ENCODE data around the gene SFTPD.

SFTPD gene

DNA sequence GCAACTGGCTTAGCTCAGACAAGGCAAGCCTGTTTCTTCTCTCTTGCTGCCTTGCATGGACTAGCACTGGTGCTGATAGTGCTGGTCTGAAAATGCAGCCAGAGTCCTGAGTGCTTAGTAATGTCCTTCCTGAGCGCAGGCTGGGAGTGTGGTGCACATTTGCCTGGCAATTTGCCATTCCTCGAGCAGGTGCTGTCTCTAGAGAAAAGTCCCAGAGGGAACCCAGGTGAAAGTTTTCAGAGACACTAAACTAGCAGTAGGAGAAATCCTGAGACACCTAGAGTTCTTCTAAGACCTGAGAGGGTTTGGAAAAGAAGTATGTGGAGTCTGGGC is 1.9 kb downstream of the SFTPD start:
- H3K27me3 ChIP-seq (ENCODE audit: insufficient read depth, low read length): no peaks in the 10 kb centered on the region
- H3K4me1 ChIP-seq (ENCODE audit: insufficient read depth, low read length, severe bottlenecking): no peaks in the 10 kb centered on the region
- H3K36me3 ChIP-seq (ENCODE audit: insufficient read depth, low read length): no peaks in the 10 kb centered on the region
- TF ChIP-seq, protein P1, sequence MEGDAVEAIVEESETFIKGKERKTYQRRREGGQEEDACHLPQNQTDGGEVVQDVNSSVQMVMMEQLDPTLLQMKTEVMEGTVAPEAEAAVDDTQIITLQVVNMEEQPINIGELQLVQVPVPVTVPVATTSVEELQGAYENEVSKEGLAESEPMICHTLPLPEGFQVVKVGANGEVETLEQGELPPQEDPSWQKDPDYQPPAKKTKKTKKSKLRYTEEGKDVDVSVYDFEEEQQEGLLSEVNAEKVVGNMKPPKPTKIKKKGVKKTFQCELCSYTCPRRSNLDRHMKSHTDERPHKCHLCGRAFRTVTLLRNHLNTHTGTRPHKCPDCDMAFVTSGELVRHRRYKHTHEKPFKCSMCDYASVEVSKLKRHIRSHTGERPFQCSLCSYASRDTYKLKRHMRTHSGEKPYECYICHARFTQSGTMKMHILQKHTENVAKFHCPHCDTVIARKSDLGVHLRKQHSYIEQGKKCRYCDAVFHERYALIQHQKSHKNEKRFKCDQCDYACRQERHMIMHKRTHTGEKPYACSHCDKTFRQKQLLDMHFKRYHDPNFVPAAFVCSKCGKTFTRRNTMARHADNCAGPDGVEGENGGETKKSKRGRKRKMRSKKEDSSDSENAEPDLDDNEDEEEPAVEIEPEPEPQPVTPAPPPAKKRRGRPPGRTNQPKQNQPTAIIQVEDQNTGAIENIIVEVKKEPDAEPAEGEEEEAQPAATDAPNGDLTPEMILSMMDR (IDR thresholded peaks at IDR 0.05; ENCODE audit: low read length): no peak
- no peak for TF ChIP-seq EZH2 (IDR thresholded peaks at IDR 0.05; ENCODE audit: borderline replicate concordance, low read length)
- H3K9me2 ChIP-seq (ENCODE audit: low read depth, low read length): no peaks in the 10 kb centered on the region
- H4K20me1 ChIP-seq (ENCODE audit: insufficient read depth, low read length): no peaks in the 10 kb centered on the region
- no peak overlapping the region for H3K27ac ChIP-seq (ENCODE audit: low read depth, low read length, poor library complexity, severe bottlenecking)
- no peaks in the 10 kb centered on the region for H3K79me2 ChIP-seq (ENCODE audit: insufficient read depth, low read length)
- no peak overlapping the region for H2AFZ ChIP-seq (ENCODE audit: low read length)
- H3K9ac ChIP-seq (ENCODE audit: low read length): no peak overlapping the region
- no peaks in the 10 kb centered on the region for H3F3A ChIP-seq (ENCODE audit: insufficient read depth, low read length)
- H3K9me3 ChIP-seq (ENCODE audit: low read length): no peaks in the 10 kb centered on the region
- no peak overlapping the region for H3K4me2 ChIP-seq (ENCODE audit: low read length)
- no peak overlapping the region for H3K4me3 ChIP-seq (ENCODE audit: low read depth, low read length, poor library complexity, severe bottlenecking)

DNA sequence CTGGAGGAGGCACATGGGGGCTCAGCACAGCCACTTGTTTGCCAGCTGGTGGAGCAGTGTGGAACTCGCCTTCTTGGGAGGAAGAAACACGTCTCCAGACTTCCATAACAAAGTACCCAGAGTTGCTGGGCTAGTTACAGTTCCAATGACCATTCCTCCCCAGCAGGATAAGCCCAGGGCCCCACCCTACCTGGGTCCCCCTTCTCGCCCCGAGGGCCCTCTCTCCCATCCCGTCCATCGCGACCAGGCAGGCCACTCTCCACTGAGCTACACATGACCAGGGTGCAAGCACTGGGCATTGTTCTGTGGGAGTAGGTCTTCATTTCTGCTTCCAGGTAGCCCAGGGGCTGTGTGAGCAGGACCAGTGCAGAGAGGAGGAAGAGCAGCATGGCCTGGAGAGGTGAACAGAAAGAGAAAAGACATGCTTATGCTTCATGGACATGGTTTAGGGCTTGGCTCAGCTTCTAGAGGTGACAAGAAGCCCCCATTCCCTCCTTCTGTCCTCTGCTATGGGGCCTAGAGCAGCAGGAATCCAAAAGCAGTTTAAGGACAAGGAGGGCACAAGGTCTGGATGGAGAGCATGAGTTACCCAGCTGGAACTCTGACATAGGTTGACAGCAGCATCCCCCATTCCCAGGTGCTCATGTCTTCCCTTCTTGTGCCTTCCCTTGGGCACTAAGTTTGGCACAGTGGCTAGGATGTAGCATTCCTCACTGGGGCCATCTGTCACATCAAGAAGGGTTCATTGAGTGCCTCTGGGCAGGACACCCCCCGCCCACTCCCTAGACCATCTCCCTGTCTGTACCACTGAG is 2.4 kb downstream of the SFTPD start:
- Histone ChIP-seq H3F3A (ENCODE audit: insufficient read depth, low read length) (no peaks in the 10 kb centered on the region), H3K79me2 (ENCODE audit: insufficient read depth, low read length) (no peaks in the 10 kb centered on the region), H2AFZ (ENCODE audit: low read length) (no peak overlapping the region), H3K9ac (ENCODE audit: low read length) (no peak overlapping the region), H3K9me3 (ENCODE audit: low read length) (no peaks in the 10 kb centered on the region), H3K36me3 (ENCODE audit: insufficient read depth, low read length) (no peaks in the 10 kb centered on the region), H3K4me2 (ENCODE audit: low read length) (no peak overlapping the region), H4K20me1 (ENCODE audit: insufficient read depth, low read length) (no peaks in the 10 kb centered on the region), H3K4me3 (ENCODE audit: low read depth, low read length, poor library complexity, severe bottlenecking) (no peak overlapping the region), H3K4me1 (ENCODE audit: insufficient read depth, low read length, severe bottlenecking) (no peaks in the 10 kb centered on the region), H3K9me2 (ENCODE audit: low read depth, low read length) (no peaks in the 10 kb centered on the region), H3K27ac (ENCODE audit: low read depth, low read length, poor library complexity, severe bottlenecking) (no peak overlapping the region), H3K27me3 (ENCODE audit: insufficient read depth, low read length) (no peaks in the 10 kb centered on the region)
- TF ChIP-seq, protein P1 (IDR thresholded peaks at IDR 0.05; ENCODE audit: low read length): no peak
- no peak for TF ChIP-seq EZH2 (IDR thresholded peaks at IDR 0.05; ENCODE audit: borderline replicate concordance, low read length)

DNA sequence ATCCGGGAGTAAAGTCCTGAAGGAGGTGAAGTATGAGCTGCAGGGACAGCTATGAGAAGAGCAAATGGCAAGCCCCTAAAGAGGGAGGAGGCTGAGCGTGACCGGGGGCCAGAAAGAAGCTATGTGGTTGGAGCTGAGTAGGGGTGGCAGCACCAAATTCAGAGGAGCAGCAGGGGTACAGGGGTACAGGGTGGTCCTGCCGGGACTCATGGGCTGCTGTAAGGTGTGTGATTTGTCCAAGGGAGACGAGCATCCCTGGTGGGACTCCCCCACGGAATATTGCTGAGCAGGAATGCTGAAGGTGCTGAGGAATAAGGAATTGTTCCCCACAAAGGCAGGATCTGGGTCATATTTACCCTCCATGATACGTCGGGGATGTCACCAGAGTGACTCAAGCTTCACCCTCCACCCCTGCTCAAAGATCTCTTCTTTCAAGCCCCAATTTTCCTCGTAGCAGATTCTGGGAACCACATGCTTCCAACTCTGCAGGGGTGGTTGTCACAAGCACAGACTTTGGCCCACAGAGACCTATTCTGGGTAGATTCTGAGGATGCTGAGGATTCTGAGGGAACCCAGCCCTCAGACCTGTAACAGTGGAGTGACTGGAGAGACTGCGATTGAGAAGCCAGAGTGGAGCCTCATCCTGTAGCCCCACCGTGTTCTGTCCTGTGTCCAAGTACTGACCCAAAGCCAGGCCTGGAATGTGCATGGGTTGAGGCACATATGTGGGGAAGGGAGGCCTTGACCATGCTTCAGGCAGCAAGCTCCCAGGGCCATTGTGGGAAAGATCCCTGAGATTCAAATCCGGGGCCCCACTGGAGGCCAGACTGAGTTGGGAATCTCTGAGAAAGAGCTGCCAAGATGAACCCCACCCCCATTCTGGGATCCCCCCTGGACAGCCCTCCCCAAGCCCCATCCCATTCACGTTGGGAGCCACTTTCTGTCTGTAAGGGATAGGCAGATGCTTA is 4.2 kb downstream of the SFTPD start:
- no peak overlapping the region for H3K4me2 ChIP-seq (ENCODE audit: low read length)
- H3K79me2 ChIP-seq (ENCODE audit: insufficient read depth, low read length): no peaks in the 10 kb centered on the region
- H3K27me3 ChIP-seq (ENCODE audit: insufficient read depth, low read length): no peaks in the 10 kb centered on the region
- TF ChIP-seq, protein P1 (IDR thresholded peaks at IDR 0.05; ENCODE audit: low read length): no peak
- TF ChIP-seq EZH2 (IDR thresholded peaks at IDR 0.05; ENCODE audit: borderline replicate concordance, low read length): no peak
- no peak overlapping the region for H3K27ac ChIP-seq (ENCODE audit: low read depth, low read length, poor library complexity, severe bottlenecking)
- H3K4me1 ChIP-seq (ENCODE audit: insufficient read depth, low read length, severe bottlenecking): no peaks in the 10 kb centered on the region
- H3K4me3 ChIP-seq (ENCODE audit: low read depth, low read length, poor library complexity, severe bottlenecking): no peak overlapping the region
- H3K36me3 ChIP-seq (ENCODE audit: insufficient read depth, low read length): no peaks in the 10 kb centered on the region
- no peaks in the 10 kb centered on the region for H4K20me1 ChIP-seq (ENCODE audit: insufficient read depth, low read length)
- no peak overlapping the region for H3K9ac ChIP-seq (ENCODE audit: low read length)
- H3F3A ChIP-seq (ENCODE audit: insufficient read depth, low read length): no peaks in the 10 kb centered on the region
- H2AFZ ChIP-seq (ENCODE audit: low read length): no peak overlapping the region
- H3K9me2 ChIP-seq (ENCODE audit: low read depth, low read length): no peaks in the 10 kb centered on the region
- H3K9me3 ChIP-seq (ENCODE audit: low read length): no peaks in the 10 kb centered on the region
